SJSA1 (cell line): Measurements from ENCODE around the gene GMNN. TPM values are rescaled to one million over a fixed set of nuclear protein-coding genes. Genes with fewer than 3 reads are reported as not detected.

Experiments
- DNase-seq, 2 experiments: peaks; one replicate each; pipeline ENCODE4 v3.0.0-alpha.2; 2015 to 2020; ENCODE audit warnings: low spot score in 2 of 2, low read depth in 1 of 2
- H3K27ac ChIP-seq: fragments of 250-450 bp; sonication (Bioruptor Pico); 2 replicates; pipeline ENCODE4 v1.5.1; 2020; ENCODE audit warnings: mild to moderate bottlenecking, moderate library complexity
- H3K27me3 ChIP-seq: fragments of 250-450 bp; sonication (Bioruptor Pico); replicated peaks from 2 replicates; pipeline ENCODE4 v1.5.1; 2020; ENCODE audit warnings: mild to moderate bottlenecking, moderate library complexity
- H3K36me3 ChIP-seq: fragments of 250-450 bp; sonication (Bioruptor Pico); 2 replicates; pipeline ENCODE4 v1.5.1; 2020; ENCODE audit warnings: mild to moderate bottlenecking
- H3K4me1 ChIP-seq: fragments of 250-450 bp; sonication (Bioruptor Pico); replicated peaks from 2 replicates; pipeline ENCODE4 v1.6.1; 2021; ENCODE audit warnings: mild to moderate bottlenecking
- H3K4me3 ChIP-seq: fragments of 250-450 bp; sonication (Bioruptor Pico); 2 replicates; pipeline ENCODE4 v1.5.1; 2020; ENCODE audit warnings: mild to moderate bottlenecking
- H3K9me3 ChIP-seq: fragments of 250-450 bp; sonication (Bioruptor Pico); replicated peaks from 2 replicates; pipeline ENCODE4 v1.5.1; 2020; ENCODE audit warnings: mild to moderate bottlenecking
- total RNA-seq: library from RNA; depleted of rRNA; stranded (reverse); fragments of >200 nt; shearing (Covaris generic); gene quantifications from 2 replicates; pipeline ENCODE4 v1.2.3, GENCODE V29; 2014

Gene GMNN
- total RNA-seq, 1 experiment from 2014 or later, result 88.5 TPM

DNA sequence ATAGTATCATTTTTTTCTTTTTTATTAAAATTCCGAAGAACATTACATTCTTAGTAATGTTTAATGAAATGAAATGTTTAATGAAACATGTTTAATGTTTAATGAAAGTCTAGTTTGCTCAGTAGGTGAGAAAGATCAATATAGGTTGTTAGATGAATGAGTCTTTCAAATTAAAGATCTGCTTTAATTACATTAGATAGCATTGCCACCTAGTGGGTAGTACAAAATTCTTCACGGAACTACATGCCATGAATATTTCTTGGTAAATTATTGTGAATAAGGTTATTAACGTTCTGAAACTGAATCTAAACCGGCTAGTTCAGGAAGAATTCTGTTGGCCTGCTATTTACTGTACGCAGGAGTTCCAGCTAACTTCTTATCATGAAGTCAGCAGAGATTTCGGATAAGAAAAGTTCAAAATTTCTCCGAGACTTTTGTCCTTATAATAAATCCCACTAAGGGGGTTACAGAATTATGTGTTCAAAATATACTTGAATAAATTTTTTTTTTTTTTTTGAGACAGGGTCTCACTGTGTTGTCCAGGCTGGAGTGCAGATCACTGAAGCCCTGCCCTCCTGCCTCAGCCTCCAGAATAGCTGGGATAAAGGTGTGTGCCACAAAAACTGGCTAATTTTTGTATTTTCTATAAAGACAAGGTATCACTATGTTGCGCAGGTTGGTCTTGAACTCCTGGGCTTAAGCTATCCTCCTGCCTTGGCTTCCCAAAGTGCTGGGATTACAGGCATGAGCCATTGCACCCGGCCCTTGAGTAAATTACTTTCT, 7.9 kb upstream of the GMNN start:
- no peak for DNase-seq
- H3K27me3 ChIP-seq, result no peaks in the 10 kb centered on the region
- H3K4me3 ChIP-seq, result no peak overlapping the region
- H3K9me3 ChIP-seq, result no peaks in the 10 kb centered on the region
- H3K36me3 ChIP-seq, result no peaks in the 10 kb centered on the region
- peaks cover 10% of the 10 kb centered on the region for H3K4me1 ChIP-seq
- H3K27ac ChIP-seq, result no peak overlapping the region

DNA sequence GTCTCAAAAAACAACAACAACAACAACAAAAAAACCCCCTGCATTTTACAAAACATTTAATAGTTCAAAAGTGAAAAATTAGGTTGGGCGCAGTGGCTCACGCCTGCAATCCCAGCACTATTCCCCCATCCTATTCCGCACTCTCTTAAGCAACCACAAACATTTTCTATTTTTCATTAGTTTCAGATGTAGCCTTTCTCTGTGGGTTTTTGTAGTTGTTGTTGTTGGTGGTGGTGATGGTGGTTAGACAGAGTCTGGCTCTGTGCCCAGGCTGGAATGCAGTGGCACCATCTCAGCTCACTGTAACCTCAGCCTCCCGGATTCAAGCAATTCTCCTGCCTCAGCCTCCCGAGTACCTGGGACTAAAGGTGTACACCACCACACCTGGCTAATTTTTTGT, 6.4 kb upstream of the GMNN start:
- peaks cover 10% of the 10 kb centered on the region for H3K4me1 ChIP-seq
- H3K27me3 ChIP-seq, result no peaks in the 10 kb centered on the region
- no peak overlapping the region for H3K27ac ChIP-seq
- H3K9me3 ChIP-seq, result no peaks in the 10 kb centered on the region
- no peak overlapping the region for H3K4me3 ChIP-seq
- no peaks in the 10 kb centered on the region for H3K36me3 ChIP-seq
- peak; percentile 33 to 54 for DNase-seq

DNA sequence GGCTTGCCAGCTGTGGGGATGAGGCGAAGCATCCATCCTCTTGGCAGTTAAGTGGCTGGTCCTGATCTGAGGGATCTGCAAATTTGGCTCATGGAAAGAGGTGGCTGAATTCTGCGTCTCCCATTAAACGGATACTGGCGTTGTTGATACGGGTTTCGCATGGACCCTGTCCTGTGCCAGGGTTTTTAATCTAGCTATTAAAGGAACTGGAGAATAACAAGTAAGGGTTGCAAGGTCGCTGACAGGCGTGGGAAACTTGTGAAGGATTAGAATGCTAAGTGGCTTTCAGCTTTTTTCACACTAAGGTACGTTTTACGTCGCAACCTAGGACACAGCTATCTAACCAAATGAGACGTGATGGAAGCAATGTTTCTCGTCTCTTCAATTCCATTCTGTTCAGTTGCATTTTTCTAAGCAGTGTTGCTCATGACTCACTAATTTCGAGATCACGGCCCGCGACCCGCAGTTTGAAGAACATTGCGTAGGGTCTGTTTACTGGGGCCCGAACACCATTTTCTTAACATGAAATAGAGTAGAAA, 852 bp downstream of the GMNN start:
- Histone ChIP-seq H3K4me1 (peaks cover 27% of the 10 kb centered on the region), H3K27ac (peak overlapping the region; percentile 97), H3K27me3 (no peaks in the 10 kb centered on the region), H3K4me3 (peak overlapping the region; percentile 90), H3K36me3 (peaks cover 51% of the 10 kb centered on the region), H3K9me3 (no peaks in the 10 kb centered on the region)
- no peak for DNase-seq

DNA sequence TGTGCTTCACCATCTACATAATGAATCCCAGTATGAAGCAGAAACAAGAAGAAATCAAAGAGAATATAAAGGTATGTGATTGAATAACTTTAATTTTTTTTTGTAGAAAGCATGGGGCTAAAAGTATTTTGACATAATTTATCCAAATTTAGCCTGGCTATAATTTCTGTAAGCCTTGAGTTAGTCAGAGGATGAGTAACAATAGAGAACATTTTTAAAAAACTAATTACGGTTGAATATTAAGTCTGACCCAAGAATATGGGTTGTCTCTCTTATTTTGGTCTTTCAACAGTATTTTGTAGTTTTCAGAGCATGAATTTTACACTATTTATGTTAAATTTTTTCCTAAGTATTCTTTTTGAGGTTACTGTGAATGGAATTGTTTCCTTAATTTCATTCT, 2.5 kb downstream of the GMNN start:
- no peaks in the 10 kb centered on the region for H3K9me3 ChIP-seq
- H3K27me3 ChIP-seq, result no peaks in the 10 kb centered on the region
- H3K27ac ChIP-seq, result no peak overlapping the region
- H3K4me3 ChIP-seq, result no peak overlapping the region; the same call in 1 of the 2 replicates
- no peak for DNase-seq
- peaks cover 17% of the 10 kb centered on the region for H3K4me1 ChIP-seq
- peaks cover 66% of the 10 kb centered on the region for H3K36me3 ChIP-seq

DNA sequence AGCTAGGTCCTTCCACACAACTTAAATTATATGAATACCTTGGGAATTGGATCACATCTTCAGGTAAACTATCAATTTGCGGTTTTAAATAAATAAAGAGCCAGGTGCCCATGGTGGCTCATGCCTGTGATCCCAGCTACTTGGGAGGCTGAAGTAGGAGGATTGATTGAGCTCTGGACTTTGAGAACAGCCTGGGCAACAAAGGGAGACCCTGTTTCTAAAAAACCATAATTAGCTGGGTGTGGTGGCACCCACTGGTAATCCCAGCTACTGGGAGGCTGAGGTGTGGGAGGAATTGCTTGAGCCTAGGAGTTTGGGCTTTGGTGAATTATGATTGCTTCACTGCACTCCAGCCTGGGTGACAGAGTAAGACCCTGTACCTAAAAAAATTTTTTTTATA, 3.4 kb downstream of the GMNN start:
- Histone ChIP-seq H3K9me3 (no peaks in the 10 kb centered on the region), H3K4me3 (no peak overlapping the region), H3K27ac (no peak overlapping the region), H3K36me3 (peaks cover 75% of the 10 kb centered on the region), H3K4me1 (peaks cover 17% of the 10 kb centered on the region), H3K27me3 (no peaks in the 10 kb centered on the region)
- no peak for DNase-seq

DNA sequence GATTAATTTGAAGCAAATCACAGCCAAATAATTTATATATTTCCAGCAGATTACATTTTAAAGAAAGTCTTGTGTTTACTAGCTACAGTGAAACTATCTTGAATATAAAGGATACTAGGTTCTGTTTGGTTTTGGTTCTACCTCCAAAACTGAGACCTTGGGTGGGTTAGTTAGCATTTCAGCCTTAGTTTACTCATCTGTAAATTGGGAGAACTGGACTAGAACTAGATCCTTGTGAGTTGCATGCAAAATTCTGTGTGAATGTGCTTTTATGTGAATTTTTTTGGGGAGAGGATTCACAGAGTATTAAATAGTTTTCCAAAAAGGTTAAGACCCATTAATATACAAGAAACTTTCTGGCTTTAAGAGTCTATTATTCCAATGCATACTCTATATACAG, 4.1 kb downstream of the GMNN start:
- H3K4me1 ChIP-seq, result peaks cover 17% of the 10 kb centered on the region
- H3K9me3 ChIP-seq, result no peaks in the 10 kb centered on the region
- no peaks in the 10 kb centered on the region for H3K27me3 ChIP-seq
- no peak overlapping the region for H3K4me3 ChIP-seq
- peaks cover 81% of the 10 kb centered on the region for H3K36me3 ChIP-seq
- no peak for DNase-seq
- H3K27ac ChIP-seq, result no peak overlapping the region

DNA sequence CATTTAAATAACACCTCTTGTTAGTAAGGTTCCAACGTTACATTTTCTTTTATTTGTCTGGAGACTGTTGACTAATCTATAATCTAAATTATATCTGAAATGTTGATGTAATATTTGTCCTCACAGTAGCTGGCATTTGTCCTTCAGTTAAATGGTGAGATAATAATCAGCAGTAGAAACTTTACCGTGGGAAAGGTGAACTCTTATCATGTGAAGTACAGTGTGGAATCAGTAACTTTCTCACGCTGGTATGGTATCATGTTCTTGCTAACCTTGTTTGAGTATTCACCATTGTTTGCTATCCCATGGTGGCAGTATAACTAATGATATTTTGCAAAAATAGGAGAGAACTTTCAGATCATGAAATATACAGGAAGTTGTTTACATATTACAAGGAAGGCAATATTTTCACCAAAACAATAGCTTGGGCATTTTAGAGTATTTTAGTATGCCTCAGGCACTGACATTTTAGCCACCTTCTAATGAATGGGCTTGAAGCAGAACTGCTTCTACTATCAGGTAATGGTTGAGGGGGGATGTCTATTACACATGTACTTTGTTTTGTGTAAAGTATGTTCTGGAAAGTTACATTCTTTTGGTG, 4.8 kb downstream of the GMNN start:
- no peak for DNase-seq
- H3K9me3 ChIP-seq, result no peaks in the 10 kb centered on the region
- no peak overlapping the region for H3K27ac ChIP-seq
- peaks cover 87% of the 10 kb centered on the region for H3K36me3 ChIP-seq
- H3K27me3 ChIP-seq, result no peaks in the 10 kb centered on the region
- peaks cover 15% of the 10 kb centered on the region for H3K4me1 ChIP-seq
- H3K4me3 ChIP-seq, result no peak overlapping the region

DNA sequence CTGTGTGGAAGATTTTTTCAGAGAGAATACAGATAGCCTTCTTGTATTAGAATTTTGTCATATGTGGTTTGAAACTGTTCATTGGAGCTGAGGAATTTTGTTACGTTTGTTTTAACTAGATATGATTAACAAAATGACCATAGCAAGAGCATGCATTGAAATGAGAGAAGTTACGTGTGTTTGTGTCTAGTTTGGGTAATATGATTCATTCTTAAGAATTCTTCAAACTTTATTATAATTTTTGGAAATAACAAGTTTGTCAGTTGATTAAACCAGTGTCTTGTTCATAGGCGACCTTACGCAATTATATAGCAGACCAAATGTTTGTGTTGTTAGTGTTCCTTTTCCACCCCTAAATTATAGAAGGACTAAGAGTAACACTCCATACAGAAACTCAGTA, 5.5 kb downstream of the GMNN start:
- Histone ChIP-seq H3K4me3 (no peak overlapping the region), H3K27me3 (no peaks in the 10 kb centered on the region), H3K4me1 (peaks cover 14% of the 10 kb centered on the region), H3K9me3 (no peaks in the 10 kb centered on the region), H3K36me3 (peaks cover 90% of the 10 kb centered on the region), H3K27ac (no peak overlapping the region)
- DNase-seq, result no peak

DNA sequence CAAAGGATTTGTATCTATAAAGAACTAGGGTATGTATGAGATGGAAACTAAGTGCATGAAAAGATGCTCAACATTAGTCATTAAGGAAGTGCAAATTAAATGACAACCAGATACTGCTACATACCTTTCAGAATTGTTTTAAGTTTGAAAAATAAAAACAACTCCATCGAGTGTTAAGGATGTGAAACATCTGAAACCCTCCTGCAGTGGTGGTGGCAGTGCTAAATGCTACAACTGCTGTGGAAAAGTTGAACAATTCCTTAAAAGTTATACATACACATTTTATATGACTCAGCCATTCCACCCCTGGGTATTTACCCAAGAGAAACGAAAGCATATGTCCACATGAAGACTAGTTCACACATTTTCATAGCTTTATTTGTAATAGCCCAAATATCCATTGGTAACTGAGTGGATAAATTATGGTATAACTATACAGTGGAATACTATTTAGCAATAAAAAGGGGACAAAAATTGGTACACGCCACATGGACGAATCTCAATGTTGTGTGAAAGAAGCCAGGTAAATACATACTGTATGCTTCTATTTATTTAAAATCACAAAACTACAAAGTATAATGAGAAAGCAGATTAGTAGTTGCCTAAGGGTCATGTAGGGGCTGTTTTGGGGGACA, 13.4 kb downstream of the GMNN start:
- Histone ChIP-seq H3K27me3 (no peaks in the 10 kb centered on the region), H3K36me3 (peaks cover 52% of the 10 kb centered on the region), H3K4me3 (no peak overlapping the region), H3K4me1 (no peaks in the 10 kb centered on the region; the same call in 1 of the 2 replicates), H3K9me3 (no peaks in the 10 kb centered on the region), H3K27ac (no peak overlapping the region)
- DNase-seq, result no peak

DNA sequence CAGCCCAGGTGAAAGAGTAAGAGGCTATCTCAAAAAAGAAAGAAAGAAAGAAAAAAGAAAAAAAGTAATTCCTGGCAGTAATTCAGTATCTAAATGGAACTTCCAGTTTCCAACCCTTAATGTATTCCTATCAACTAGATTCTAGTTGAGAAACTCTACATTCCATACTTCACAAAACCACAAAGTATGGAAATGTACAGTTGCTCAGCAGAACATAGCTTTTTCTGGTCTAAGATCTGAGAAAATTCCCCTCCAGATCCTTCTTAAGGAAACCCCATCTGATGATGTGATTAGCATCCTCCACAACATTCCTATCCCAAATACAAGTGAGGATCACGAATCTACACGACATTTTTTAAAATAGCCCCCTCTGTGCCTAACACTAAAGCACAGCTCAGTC, 20.4 kb downstream of the GMNN start:
- DNase-seq, result no peak

DNA sequence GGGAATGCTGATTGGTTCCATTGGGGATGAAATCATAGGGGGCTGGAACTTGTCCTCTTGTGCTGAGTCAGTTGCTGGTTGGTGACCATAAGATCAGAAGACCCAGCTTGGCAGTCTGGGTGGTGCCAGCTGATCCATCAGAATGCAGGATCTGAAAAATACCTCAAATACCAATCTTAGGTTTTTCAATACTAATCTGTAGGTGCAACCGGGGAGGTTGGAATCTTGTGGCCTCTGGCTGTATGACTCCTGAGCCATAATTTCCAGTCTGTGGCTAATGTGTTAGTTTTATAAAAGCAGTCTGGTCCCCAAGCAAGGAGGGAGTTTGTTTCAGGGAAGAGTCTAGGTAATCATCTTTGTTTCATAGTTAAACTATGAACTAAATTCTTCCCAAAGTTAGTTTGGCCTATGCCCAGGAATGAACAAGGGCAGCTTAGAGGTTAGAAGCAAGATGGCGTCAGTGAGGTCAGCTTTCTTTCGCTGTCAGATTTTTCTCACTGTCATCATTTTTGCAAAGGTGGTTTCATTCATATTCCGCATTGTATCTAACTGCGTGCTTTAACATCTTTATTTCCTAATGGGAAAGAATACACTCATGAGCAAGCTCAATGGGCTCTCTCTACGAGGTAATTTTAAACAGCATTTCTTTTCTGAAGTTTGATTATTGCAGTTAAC, 22.0 kb downstream of the GMNN start:
- no peak overlapping the region for H3K4me3 ChIP-seq
- no peaks in the 10 kb centered on the region; the same call in 1 of the 2 replicates for H3K9me3 ChIP-seq
- no peaks in the 10 kb centered on the region for H3K27me3 ChIP-seq
- H3K36me3 ChIP-seq, result no peaks in the 10 kb centered on the region
- H3K27ac ChIP-seq, result no peak overlapping the region
- no peaks in the 10 kb centered on the region; the same call in 1 of the 2 replicates for H3K4me1 ChIP-seq
- peak in 1 of 2 experiments; percentile 11 for DNase-seq

More for the DNA sequence above, 20.4 kb downstream of the GMNN start:
- Histone ChIP-seq H3K4me1 (no peaks in the 10 kb centered on the region; the same call in 1 of the 2 replicates), H3K27me3 (no peaks in the 10 kb centered on the region), H3K36me3 (no peaks in the 10 kb centered on the region), H3K4me3 (no peak overlapping the region), H3K9me3 (no peaks in the 10 kb centered on the region; the same call in 1 of the 2 replicates), H3K27ac (no peak overlapping the region)

DNA sequence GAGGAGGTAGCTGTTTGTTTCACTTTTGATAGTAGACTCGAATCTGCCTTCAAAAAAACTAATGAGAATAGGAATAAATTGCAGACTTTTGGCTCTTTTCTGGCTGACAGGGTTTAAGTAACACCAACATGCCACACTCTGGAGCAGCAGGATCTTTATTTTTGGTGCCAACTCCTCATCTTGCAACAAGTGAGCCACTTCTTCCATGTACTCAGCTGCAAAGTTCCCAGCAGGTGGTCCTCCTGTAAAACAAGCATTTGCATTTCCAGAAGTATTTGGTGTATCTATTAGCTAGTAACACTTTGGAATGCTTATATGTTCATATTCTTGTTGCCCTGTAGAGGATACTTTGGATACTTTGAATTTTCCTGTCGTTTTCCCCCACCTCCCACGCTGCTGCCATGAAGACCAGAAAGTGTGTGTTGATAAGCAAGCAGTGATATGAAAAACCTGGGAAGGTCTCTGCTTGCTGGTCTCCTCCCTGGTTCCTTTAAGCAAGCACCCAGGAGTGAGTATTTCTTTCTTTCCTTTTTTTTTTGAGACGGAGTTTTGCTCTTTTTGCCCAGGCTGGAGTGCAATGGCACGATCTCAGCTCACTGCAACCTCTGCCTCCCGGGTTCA, 23.0 kb downstream of the GMNN start:
- no peak overlapping the region for H3K4me3 ChIP-seq
- H3K27ac ChIP-seq, result no peak overlapping the region
- no peak for DNase-seq

More for the DNA sequence above, 23.0 kb downstream of the GMNN start:
- Histone ChIP-seq H3K27me3 (no peaks in the 10 kb centered on the region), H3K4me1 (peaks cover 8% of the 10 kb centered on the region), H3K36me3 (no peaks in the 10 kb centered on the region), H3K9me3 (no peaks in the 10 kb centered on the region; the same call in 1 of the 2 replicates)
